ENCODE data around the gene LAMB2. TPM values are rescaled to one million over a fixed set of nuclear protein-coding genes. Genes with fewer than 3 reads are reported as not detected.
A peak's percentile ranks its signal among the peaks of the same experiment; 100 is the strongest.

Gene LAMB2
- total RNA-seq, 2 experiments from 2014 or later: 0.36 to 0.60 TPM

GRCh38 chr3:49177073-49177472 lies 44.2 kb upstream of the LAMB2 start:
- Histone ChIP-seq H3K27me3 (ENCODE audit: control insufficient read depth in 1 of 2, insufficient read depth in 2 of 2, low read length in 2 of 2) (no peaks in the 10 kb centered on the region), H3K9me3 (ENCODE audit: control insufficient read depth in 1 of 2, insufficient read depth in 1 of 2, low read length in 2 of 2) (no peaks in the 10 kb centered on the region), H3K36me3 (ENCODE audit: insufficient read depth, low read length) (no peaks in the 10 kb centered on the region), H3K4me1 (ENCODE audit: insufficient read depth, low read length) (peaks cover 8% of the 10 kb centered on the region), H3K4me3 (ENCODE audit: low read length) (no peak overlapping the region), H3K27ac (ENCODE audit: low read depth in 1 of 2, low read length in 2 of 2) (no peak overlapping the region)
- Mint-ChIP-seq H3K4me3 (peak overlapping the region; percentile 3), H3K27ac (no peak overlapping the region), H3K36me3 (ENCODE audit: low read depth) (no peaks in the 10 kb centered on the region), H3K27me3 (peaks cover 18% of the 10 kb centered on the region), H3K9me3 (no peaks in the 10 kb centered on the region), H3K4me1 (ENCODE audit: low read depth) (peaks cover 7% of the 10 kb centered on the region)
- intact Hi-C loops (cut with DNase I, micrococcal nuclease): no loop called here
- ChIA-PET POLR2A (no interaction called here), CTCF (no interaction called here)
- TF ChIP-seq, protein P1, sequence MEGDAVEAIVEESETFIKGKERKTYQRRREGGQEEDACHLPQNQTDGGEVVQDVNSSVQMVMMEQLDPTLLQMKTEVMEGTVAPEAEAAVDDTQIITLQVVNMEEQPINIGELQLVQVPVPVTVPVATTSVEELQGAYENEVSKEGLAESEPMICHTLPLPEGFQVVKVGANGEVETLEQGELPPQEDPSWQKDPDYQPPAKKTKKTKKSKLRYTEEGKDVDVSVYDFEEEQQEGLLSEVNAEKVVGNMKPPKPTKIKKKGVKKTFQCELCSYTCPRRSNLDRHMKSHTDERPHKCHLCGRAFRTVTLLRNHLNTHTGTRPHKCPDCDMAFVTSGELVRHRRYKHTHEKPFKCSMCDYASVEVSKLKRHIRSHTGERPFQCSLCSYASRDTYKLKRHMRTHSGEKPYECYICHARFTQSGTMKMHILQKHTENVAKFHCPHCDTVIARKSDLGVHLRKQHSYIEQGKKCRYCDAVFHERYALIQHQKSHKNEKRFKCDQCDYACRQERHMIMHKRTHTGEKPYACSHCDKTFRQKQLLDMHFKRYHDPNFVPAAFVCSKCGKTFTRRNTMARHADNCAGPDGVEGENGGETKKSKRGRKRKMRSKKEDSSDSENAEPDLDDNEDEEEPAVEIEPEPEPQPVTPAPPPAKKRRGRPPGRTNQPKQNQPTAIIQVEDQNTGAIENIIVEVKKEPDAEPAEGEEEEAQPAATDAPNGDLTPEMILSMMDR (IDR thresholded peaks at IDR 0.05): no peak
- ATAC-seq (ENCODE audit: poor library complexity): no peak
- DNase-seq: no peak

DNA sequence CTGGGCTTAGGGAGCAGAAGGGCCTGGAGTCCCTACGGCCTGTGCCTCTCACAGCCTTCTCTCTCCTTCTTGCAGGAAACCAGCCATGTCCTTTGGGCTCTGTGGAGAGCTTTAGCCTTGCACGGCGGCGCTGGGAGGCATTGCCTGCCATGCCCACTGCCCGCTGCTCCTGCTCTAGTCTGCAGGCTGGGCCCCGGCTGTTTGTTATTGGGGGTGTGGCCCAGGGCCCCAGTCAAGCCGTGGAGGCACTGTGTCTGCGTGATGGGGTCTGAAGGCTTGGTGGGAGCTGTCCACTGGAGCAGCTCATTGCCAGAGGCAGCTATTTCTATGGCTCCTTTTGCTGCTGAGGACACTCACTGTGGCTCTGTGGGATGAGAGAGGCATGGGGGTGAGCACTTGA lies 42.7 kb upstream of the LAMB2 start:
- intact Hi-C loops (cut with DNase I, micrococcal nuclease): no loop called here
- ChIA-PET POLR2A (no interaction called here), CTCF (interaction anchor here (0.6 kb wide), 1 partner anchor 1420 kb away, joined by 6 read pairs; no protein-coding TSS in a partner anchor)
- Mint-ChIP-seq H3K36me3 (ENCODE audit: low read depth) (no peaks in the 10 kb centered on the region), H3K27ac (no peak overlapping the region), H3K4me1 (ENCODE audit: low read depth) (peaks cover 19% of the 10 kb centered on the region), H3K27me3 (peaks cover 10% of the 10 kb centered on the region), H3K9me3 (no peaks in the 10 kb centered on the region), H3K4me3 (no peak overlapping the region)
- H3K4me3 ChIP-seq (ENCODE audit: low read length): no peak overlapping the region
- H3K9me3 ChIP-seq (ENCODE audit: control insufficient read depth in 1 of 2, insufficient read depth in 1 of 2, low read length in 2 of 2): no peaks in the 10 kb centered on the region
- no peaks in the 10 kb centered on the region for H3K36me3 ChIP-seq (ENCODE audit: insufficient read depth, low read length)
- H3K27ac ChIP-seq (ENCODE audit: low read depth in 1 of 2, low read length in 2 of 2): no peak overlapping the region
- TF ChIP-seq, protein P1 (IDR thresholded peaks at IDR 0.05): no peak
- H3K27me3 ChIP-seq (ENCODE audit: control insufficient read depth in 1 of 2, insufficient read depth in 2 of 2, low read length in 2 of 2): no peaks in the 10 kb centered on the region
- ATAC-seq (ENCODE audit: poor library complexity) (no peak), DNase-seq (no peak)
- peaks cover 23% of the 10 kb centered on the region for H3K4me1 ChIP-seq (ENCODE audit: insufficient read depth, low read length)

DNA sequence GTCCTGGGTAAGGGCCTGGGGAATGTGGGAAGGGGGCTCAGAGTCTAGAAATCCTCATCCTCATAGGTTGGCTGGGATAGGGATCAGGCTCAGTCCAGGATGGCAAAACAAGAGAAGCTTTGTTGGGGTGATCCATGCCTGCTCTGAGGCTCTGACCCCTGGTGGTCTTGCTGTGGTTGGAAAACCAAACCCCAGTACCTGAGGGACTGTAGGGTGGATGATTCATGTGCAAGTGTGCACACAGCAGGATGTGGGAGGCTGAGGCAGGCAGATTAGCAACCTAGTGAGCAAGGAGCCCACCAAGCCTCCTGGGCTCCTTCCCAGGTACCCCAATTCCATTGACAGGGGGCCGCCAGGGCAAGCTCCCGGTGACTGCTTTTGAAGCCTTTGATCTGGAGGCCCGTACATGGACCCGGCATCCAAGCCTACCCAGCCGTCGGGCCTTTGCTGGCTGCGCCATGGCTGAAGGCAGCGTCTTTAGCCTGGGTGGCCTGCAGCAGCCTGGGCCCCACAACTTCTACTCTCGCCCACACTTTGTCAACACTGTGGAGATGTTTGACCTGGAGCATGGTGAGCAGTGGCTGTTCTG lies 41.6 kb upstream of the LAMB2 start:
- intact Hi-C loops (cut with DNase I, micrococcal nuclease): loop anchor here in 1 of 2 experiments (5.0 kb wide), 2 partner anchors 103 to 293 kb away; partner anchors contain the start of gene C3orf62
- ChIA-PET CTCF (no interaction called here), POLR2A (no interaction called here)
- H3K27me3 Mint-ChIP-seq: peaks cover 8% of the 10 kb centered on the region
- H3K27ac ChIP-seq (ENCODE audit: low read depth in 1 of 2, low read length in 2 of 2): no peak overlapping the region
- no peaks in the 10 kb centered on the region for H3K9me3 Mint-ChIP-seq
- peaks cover 26% of the 10 kb centered on the region for H3K4me1 ChIP-seq (ENCODE audit: insufficient read depth, low read length)
- ATAC-seq (ENCODE audit: poor library complexity) (no peak), DNase-seq (no peak)
- TF ChIP-seq, protein P1 (IDR thresholded peaks at IDR 0.05): no peak
- no peak overlapping the region for H3K4me3 ChIP-seq (ENCODE audit: low read length)
- no peaks in the 10 kb centered on the region for H3K27me3 ChIP-seq (ENCODE audit: control insufficient read depth in 1 of 2, insufficient read depth in 2 of 2, low read length in 2 of 2)
- H3K36me3 Mint-ChIP-seq (ENCODE audit: low read depth): no peaks in the 10 kb centered on the region
- no peaks in the 10 kb centered on the region for H3K9me3 ChIP-seq (ENCODE audit: control insufficient read depth in 1 of 2, insufficient read depth in 1 of 2, low read length in 2 of 2)
- H3K4me1 Mint-ChIP-seq (ENCODE audit: low read depth): peaks cover 26% of the 10 kb centered on the region
- no peak overlapping the region for H3K27ac Mint-ChIP-seq
- H3K4me3 Mint-ChIP-seq: no peak overlapping the region
- H3K36me3 ChIP-seq (ENCODE audit: insufficient read depth, low read length): no peaks in the 10 kb centered on the region
